Coronary artery (tissue), 2 donors: ENCODE data around the gene RFXANK.

Experiments
- DNase-seq: peaks from one replicate; pipeline ENCODE4 v3.0.0-alpha.2; 2017; ENCODE audit warnings: low spot score
- H3K27ac ChIP-seq, 2 donors: fragments of 200-600 bp; sonication (generic); one replicate each; pipeline ENCODE4 v1.5.1; 2016 to 2019
- H3K4me3 ChIP-seq: fragments of 200-600 bp; sonication (generic); 2 replicates; pipeline ENCODE4 v1.5.1; 2016; ENCODE audit warnings: mild to moderate bottlenecking, moderate library complexity
- CTCF ChIP-seq: fragments of 200-600 bp; sonication (generic); IDR thresholded peaks from one replicate; pipeline ENCODE4 v1.5.1; 2019; ENCODE audit warnings: antibody characterized with exemption

RFXANK gene

GRCh38 chr19:19232261-19232721, 40.2 kb downstream of the RFXANK start:
- no peak overlapping the region for H3K27ac ChIP-seq
- no peak for DNase-seq
- no peak overlapping the region for H3K4me3 ChIP-seq
- TF ChIP-seq CTCF = no peak

- no peak for TF ChIP-seq CTCF
- Histone ChIP-seq H3K27ac (no peak overlapping the region), H3K4me3 (no peak overlapping the region)
- no peak for DNase-seq
Measured at GRCh38 chr19:19234220-19234816, 42.3 kb downstream of the RFXANK start.

GRCh38 chr19:19236173-19236572, 44.1 kb downstream of the RFXANK start:
- no peak for DNase-seq
- no peak overlapping the region for H3K4me3 ChIP-seq
- no peak for TF ChIP-seq CTCF
- H3K27ac ChIP-seq = no peak overlapping the region

- Histone ChIP-seq H3K4me3 (no peak overlapping the region), H3K27ac (no peak overlapping the region)
- no peak for DNase-seq
- TF ChIP-seq CTCF = no peak
Measured at GRCh38 chr19:19238126-19238894, 46.3 kb downstream of the RFXANK start.

- H3K4me3 ChIP-seq = no peak overlapping the region
- DNase-seq = no peak
- H3K27ac ChIP-seq = no peak overlapping the region
- no peak for TF ChIP-seq CTCF
Measured at GRCh38 chr19:19239675-19240074, 47.6 kb downstream of the RFXANK start.

- no peak overlapping the region for H3K4me3 ChIP-seq
- no peak overlapping the region for H3K27ac ChIP-seq
- TF ChIP-seq CTCF = no peak
- DNase-seq = no peak
Measured at GRCh38 chr19:19240476-19240875, 48.4 kb downstream of the RFXANK start.
